Tongue (tissue), 2 donors: Measurements from ENCODE around the gene MEIS2. TPM values are rescaled to one million over a fixed set of nuclear protein-coding genes. Genes with fewer than 3 reads are reported as not detected.

Experiments used
- DNase-seq: peaks from one replicate; pipeline ENCODE4 v3.0.0-alpha.2; 2015
- total RNA-seq: library from RNA; depleted of rRNA; stranded (reverse); fragments of >200 nt; gene quantifications from one replicate; pipeline ENCODE4 v1.2.3, GENCODE V29; 2014

Gene MEIS2
- 42.1 TPM for total RNA-seq

DNA sequence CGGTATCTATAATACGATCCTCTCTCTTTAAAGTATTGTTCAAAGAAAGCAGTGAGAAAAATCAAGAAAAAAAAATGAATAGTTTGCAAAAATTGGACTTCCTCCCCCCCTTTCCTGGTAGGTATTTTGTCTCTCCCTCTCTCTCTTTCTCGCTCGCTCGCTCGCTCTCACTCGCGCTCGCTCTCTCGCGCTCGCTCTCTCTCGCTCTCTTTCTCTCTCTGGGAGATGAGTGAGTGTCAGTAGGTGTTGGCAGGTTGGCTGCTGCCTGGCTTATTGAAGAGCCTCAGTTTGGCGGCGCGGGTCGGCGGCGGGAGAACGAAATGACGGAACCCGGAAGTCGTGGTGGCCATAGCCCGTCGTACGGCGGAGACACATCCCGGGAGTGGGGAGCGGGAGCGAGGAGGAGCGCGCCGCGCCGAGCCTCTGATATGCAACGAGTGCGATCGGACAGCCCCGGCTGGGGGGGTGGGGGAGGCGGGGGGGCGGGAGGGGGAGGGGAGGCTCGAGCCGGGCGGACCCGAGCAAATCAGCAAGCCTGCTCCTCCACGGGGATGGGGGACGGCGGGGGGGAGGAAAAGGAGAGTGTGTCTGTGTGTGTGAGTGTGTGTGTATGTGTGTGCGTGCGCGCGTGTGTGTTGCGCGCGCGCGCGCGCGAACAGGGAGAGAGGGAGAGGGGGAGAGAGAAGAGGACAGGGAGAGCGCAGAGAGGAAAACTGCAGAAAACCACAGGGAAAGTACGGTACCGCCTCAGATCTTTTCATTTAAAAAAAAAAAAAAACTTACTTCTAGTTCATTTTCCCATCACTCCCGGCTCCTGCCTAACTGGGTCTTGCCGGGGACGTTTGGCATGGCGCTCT lies at the start of gene MEIS2:
Gene MEIS2, minus strand, starts transcription at position 441 of the 857 bp plus-strand sequence. CDS start 1,083 bp downstream, outside the sequence.
- peak; percentile 98 for DNase-seq

- no peak for DNase-seq
Observed at GRCh38 chr15:37149146-37149545, 48.8 kb upstream of the MEIS2 start.

DNA sequence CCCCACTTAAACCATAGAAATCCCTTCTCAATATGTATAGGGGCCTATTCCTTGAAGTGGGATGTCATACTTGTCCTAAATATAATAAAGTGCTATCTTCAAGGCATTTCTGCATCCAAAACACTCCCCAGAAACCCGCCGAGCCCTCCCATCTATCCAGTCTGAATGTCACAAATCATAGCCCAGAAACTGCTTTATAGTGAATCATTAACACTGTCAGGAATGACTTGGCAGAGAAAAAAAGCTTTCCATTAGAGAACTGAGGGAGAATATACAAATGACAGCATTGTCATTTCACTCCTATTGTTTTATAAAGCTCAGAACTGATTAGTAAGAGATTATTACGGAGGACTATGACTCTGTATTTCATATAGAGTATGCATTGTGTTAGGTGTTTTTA lies 48.4 kb upstream of the MEIS2 start:
- DNase-seq, result no peak

GRCh38 chr15:37143351-37143750 lies 43.0 kb upstream of the MEIS2 start:
- DNase-seq, result no peak

DNA sequence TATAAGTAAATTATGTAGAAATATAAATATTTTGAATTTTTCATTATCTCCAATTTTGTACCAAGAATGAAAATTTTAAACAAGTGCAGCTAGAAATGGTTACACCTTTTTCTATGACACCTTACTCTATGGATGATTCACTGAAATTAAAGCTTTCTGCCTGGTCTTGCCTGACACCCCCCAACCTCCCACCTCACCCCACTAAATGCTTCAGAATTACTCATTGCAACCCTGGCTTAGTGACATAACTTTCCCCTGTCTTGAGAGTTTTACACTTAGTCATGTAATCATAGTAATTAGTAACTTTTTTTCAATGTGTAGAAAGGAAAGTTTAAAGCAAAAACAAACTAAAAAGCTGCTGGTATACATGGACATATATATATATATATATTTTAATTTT lies 42.0 kb upstream of the MEIS2 start:
- DNase-seq, result no peak

DNA sequence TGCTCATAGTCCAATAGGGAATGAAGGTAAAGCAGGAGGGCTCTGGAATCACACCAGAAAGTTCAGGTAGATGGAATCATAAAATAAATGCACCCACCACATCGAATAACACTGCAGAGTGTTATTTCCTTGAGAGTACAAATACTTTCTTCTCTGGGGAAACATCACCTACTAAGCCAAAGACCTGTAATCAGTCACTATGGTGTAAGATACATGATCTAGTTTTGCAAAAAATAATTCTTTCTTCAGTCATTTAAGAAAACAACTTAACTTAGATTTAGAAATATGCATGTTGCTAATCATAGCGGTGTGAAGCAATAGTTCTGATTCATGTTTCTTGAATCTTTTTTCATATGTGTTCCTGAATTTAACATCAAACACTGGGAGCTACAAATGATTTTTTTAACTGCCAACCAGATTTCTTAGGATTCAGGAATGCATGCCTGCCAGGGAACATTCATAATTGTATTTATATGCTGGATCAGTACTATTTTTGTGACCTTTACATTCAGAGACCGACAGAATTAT lies 40.2 kb upstream of the MEIS2 start:
- no peak for DNase-seq

- no peak for DNase-seq
Observed at GRCh38 chr15:37138591-37139215, 38.4 kb upstream of the MEIS2 start.

DNA sequence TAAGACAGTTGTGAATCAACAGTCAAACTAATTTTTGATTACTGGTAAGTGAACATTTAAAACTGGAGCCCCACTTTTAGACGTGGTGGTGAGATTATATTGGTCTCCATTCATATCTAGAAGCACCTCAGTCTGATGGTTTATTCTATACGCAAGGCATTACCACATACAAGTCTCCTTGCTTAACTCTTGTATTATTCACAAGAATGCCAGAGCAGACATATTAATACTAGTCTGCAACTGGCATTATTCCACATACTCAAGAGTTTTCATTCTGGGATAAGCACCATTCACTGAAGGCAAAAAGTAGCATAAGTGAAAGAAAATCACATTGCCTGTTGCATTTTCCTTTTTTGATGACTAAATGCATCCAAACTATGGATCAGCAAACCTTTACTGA lies 36.9 kb upstream of the MEIS2 start:
- DNase-seq, result no peak

GRCh38 chr15:37136666-37137065 lies 36.3 kb upstream of the MEIS2 start:
- DNase-seq, result no peak

DNA sequence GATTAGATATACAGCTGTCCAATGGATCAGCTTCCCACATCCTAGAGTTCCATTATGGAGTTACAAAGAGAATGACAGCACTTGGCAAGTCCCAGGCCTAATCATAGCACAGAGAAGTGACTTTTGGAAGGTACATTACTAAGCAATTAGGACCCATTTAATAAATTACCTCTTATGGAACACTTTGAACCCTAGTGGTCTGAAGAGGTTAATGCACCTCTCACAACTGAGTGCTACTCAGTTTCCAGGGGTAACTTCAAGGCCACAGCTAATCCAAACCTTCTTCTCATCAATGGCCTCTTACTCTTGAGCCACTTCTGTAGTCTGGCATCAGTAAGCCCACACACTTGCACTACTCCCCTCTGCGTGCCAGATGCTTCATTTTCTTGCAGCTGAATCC lies 34.9 kb upstream of the MEIS2 start:
- DNase-seq, result peak; percentile 16

DNA sequence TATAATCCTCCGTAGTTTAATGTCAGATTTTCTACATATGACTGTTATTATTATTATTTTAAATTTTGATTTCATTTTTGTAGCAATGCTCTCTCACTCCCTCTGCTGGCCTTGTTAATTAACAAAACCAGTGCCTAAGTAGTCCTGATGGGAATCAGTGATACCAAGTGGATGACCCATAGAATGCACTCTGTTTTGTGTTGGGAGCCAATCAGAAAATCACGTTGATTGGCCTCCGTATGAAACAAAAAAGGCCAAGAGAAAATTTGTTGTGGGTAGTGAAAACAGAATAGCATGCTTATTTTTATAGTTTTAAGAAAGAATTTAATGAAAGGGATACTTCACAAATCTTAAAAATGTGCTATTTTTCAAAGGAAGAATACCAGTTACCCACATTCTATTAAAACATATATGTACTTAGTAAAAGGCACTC lies 34.4 kb upstream of the MEIS2 start:
- peak; percentile 50 for DNase-seq

DNA sequence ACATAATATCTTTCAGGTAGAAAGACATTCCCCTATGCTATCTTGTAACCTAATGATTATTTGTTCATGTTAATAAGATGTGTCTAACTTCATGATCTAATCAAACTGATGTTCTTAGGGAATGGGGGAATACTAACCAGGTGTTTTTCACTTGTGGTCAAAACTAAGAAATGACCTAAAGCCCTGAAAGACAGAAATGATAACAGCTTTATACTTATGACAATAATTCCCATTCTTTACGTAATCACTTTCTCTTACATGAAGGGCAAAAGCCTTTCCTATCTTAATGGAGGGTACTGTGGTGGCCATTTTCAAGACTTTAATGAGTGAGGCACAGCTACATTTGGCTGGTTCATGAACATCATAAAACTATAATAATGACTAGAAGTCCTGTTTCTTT lies 33.9 kb upstream of the MEIS2 start:
- DNase-seq, result no peak

- DNase-seq, result peak; percentile 61
Observed at GRCh38 chr15:37133602-37134001, 33.3 kb upstream of the MEIS2 start.

DNA sequence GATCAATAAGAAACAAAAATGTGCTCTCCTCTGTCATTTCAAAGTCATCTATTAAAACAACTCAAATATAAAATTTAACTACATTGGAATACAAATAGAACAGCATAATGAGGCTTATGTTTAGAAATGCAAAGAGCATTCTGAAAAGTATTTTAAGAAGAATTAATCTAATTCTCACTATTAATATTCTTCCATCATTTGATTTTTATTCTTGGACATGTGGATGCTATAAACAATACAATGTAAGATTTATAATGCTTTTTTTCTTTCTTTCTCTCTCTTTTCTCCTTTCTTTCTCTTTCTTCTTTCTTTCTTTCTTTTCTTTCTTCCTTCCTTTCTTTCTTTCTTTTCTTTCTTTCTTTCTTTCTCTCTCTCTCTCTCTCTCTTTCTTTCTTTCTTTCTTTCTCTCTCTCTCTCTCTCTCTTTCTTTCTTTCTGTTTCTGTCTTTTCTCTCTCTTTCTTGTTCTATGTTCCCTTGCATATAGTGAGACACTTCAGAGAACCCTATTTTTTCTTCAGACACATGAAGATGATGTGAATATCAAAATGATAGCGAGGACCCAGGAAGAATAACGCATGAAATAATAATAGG lies 32.6 kb upstream of the MEIS2 start:
- no peak for DNase-seq

DNA sequence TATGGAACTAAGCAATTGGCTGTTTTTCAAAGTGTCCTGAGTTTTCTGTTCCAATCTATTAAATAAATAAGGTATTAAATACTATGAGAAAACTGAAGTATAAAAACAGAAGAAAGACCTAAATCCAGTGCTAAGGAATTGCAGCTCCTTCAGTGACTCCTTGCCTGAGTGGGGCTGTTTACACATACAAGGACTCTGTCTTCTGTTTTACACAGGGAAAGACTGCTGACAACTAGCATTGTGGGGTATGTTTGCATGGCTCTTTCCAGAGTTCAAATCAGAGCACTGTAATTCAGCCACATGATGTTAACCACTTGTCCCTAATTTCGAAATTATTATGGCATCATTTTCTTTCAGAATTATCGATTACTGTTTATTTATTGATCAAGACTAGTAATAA lies 31.3 kb upstream of the MEIS2 start:
- DNase-seq, result peak; percentile 18

DNA sequence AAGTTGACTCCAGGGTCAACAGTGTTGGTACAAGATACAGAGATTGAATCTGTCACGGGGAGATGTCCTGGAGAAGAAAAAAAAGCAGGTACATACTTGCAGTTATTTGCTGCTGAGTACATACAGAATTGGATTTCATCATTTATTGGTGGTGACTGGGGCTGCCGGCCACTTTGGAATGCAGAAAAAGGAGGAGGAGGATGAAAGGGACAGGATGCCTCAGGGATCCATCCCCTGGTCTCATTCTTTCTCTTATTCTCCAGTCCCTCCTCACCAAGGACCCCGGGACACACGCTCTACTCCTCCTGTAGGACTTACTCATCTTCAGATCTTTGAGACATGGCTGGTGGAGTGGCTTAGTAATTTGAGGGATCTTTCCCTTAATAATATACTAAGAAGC lies 30.0 kb upstream of the MEIS2 start:
- DNase-seq, result no peak

DNA sequence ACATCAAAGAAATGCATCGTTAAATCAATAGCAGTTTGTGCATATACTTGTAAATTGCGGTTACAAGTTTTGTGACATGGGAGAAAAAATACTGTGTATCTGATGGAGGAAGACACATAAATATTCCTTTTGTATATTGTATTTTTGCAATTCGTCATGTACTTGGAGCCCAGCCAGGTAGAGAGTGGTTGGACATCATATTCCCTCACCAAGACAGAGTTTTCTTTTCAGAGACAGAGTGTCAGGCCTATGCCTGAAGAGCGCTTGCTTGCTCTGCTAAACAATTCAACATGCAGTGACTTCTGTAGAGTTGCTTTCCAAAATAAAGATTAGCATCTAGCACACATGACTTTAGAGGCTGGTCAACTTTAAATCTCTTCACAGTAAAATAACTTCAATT lies 24.8 kb upstream of the MEIS2 start:
- DNase-seq, result peak; percentile 82

- DNase-seq, result peak; percentile 69
Observed at GRCh38 chr15:37124331-37124730, 24.0 kb upstream of the MEIS2 start.

- DNase-seq, result peak; percentile 20
Observed at GRCh38 chr15:37122703-37123102, 22.4 kb upstream of the MEIS2 start.

GRCh38 chr15:37121492-37121891 lies 21.1 kb upstream of the MEIS2 start:
- DNase-seq, result no peak

DNA sequence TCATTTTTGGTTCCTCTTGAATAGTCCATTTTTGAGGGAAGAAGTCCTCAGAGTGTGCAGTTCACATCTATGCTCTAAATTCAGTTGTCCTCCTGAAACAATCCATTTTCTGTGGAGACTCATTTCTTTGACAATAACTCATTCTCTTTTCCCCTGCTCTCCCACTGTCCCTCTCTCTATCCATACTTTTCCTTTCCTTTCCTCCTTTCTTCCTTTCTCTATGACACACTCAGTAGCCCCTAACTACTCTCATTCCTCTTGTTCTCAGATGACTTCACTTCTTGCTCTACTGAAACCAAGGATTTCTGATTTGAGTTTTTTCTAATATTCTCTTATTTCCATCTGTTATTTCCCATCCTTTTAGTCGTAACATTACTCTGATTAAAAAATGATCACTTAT lies 16.7 kb upstream of the MEIS2 start:
- DNase-seq, result no peak

GRCh38 chr15:37115538-37115937 lies 15.2 kb upstream of the MEIS2 start:
- DNase-seq, result no peak

DNA sequence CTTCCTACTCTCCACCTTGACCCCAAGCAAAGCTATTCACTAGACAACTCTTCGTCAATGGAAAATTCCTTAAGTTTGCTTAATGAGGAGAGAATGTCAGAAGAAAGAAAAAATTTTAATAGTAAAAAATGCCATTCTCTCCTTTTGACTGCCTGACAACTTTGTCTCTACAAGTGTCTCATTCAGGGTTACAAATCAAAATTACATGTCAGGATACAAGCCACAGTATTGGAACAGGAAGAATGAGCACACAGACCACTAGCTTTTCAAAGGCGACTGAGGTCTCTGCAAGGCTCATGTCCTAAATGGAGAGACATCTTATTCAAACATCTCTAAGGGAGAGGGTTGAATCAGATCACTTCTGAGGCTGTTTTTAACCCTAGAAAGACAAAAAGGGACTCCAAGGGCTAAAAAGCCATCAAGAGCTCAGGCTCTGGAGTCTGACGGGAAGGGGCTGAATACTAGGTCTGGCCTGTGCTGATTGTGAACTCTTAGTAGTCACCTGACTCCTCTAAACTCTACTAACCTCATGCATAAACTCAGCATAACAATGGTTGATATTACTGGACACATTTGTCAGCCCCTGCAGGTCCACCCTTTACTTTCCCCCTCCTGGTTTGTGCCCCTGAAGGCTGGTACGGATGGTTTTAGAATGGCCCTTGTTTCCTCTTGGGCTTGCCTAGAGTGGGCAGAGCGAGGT lies 12.8 kb upstream of the MEIS2 start:
- no peak for DNase-seq
